Measurements from ENCODE around the gene ACTRT2. TPM values are rescaled to one million over a fixed set of nuclear protein-coding genes. Genes with fewer than 3 reads are reported as not detected.

The ACTRT2 gene
- total and polyA plus RNA-seq, 2 donors (not counting 1 experiment from before 2014, with no cell fraction given): not detected

DNA sequence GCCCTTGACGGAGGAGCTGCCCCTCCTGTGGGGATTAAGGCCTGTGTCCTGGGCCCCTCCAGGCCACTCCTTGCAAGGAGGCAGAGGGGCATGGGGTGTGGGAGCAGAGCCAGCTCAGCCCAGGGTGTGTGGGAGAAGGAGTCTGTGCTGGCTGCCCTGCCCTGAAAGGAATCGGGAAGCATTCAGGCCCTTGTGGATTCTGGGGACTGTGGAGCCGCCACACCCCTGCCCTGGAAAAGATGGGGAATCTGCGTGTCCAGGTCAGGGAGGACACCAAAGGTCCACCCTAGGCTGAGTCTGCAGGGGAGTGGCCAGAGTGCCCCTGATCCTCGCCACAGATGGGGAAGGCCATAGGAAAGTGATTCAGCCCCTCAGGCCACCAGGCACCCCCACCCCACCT lies 31.2 kb downstream of the ACTRT2 start:
- DNase-seq (no peak), ATAC-seq (ENCODE audit: low read depth) (no peak)
- Mint-ChIP-seq H3K9me3 (ENCODE audit: insufficient read depth) (peaks cover 4% of the 10 kb centered on the region), H3K4me1 (no peaks in the 10 kb centered on the region), H3K27ac (no peak overlapping the region), H3K27me3 (peaks cover 28% of the 10 kb centered on the region), H3K4me3 (no peak overlapping the region)
- Histone ChIP-seq H4K20me1 (ENCODE audit: control insufficient read depth, insufficient read depth, low read length, poor library complexity, severe bottlenecking) (no peaks in the 10 kb centered on the region), H3K9ac (ENCODE audit: low read length) (no peak overlapping the region), H3K36me3 (replicated peaks in 1 of 2; ENCODE audit: control extremely low read depth in 1 of 2, control insufficient read depth in 1 of 2, extremely low read depth in 1 of 2, insufficient read depth in 2 of 2, low read length in 1 of 2) (no peaks in the 10 kb centered on the region), H3K27me3 (replicated peaks in 1 of 4; ENCODE audit: control extremely low read depth in 1 of 4, control insufficient read depth in 3 of 4, insufficient read depth in 4 of 4, low read length in 3 of 4) (no peaks in the 10 kb centered on the region), H3K9me3 (ENCODE audit: control extremely low read depth in 1 of 3, control insufficient read depth in 2 of 3, insufficient read depth in 1 of 3, low read length in 2 of 3) (peaks cover 0 to 12% (median 0%) of the 10 kb centered on the region in 3 donors), H3K79me2 (ENCODE audit: control insufficient read depth, insufficient read depth, low read length) (no peaks in the 10 kb centered on the region), H3K4me2 (replicated peaks; ENCODE audit: low read depth, low read length, poor library complexity, severe bottlenecking) (no peak overlapping the region), H2AFZ (ENCODE audit: insufficient read depth, low read depth, low read length, poor library complexity, severe bottlenecking) (no peak overlapping the region), H3K27ac (ENCODE audit: low read length in 2 of 2) (no peak overlapping the region), H3K4me3 (ENCODE audit: control extremely low read depth in 1 of 5, extremely low read depth in 1 of 5, insufficient read depth in 1 of 5, low read depth in 2 of 5, low read length in 4 of 5) (no peak overlapping the region), H3K4me1 (ENCODE audit: control insufficient read depth in 2 of 2, insufficient read depth in 2 of 2, low read length in 2 of 2) (no peaks in the 10 kb centered on the region)
- WGBS (ENCODE audit: insufficient coverage): 95% methylated on average over 5 of the region's 5 CpGs
- intact Hi-C loops (cut with micrococcal nuclease): no loop called here
- ChIA-PET CTCF (no interaction called here), POLR2A (no interaction called here)
- TF ChIP-seq EZH2 (IDR thresholded peaks at IDR 0.05; ENCODE audit: borderline replicate concordance, insufficient read depth, low read depth, low read length, poor library complexity, severe bottlenecking): no peak
- TF ChIP-seq, protein P1, sequence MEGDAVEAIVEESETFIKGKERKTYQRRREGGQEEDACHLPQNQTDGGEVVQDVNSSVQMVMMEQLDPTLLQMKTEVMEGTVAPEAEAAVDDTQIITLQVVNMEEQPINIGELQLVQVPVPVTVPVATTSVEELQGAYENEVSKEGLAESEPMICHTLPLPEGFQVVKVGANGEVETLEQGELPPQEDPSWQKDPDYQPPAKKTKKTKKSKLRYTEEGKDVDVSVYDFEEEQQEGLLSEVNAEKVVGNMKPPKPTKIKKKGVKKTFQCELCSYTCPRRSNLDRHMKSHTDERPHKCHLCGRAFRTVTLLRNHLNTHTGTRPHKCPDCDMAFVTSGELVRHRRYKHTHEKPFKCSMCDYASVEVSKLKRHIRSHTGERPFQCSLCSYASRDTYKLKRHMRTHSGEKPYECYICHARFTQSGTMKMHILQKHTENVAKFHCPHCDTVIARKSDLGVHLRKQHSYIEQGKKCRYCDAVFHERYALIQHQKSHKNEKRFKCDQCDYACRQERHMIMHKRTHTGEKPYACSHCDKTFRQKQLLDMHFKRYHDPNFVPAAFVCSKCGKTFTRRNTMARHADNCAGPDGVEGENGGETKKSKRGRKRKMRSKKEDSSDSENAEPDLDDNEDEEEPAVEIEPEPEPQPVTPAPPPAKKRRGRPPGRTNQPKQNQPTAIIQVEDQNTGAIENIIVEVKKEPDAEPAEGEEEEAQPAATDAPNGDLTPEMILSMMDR (IDR thresholded peaks at IDR 0.05): no peak

DNA sequence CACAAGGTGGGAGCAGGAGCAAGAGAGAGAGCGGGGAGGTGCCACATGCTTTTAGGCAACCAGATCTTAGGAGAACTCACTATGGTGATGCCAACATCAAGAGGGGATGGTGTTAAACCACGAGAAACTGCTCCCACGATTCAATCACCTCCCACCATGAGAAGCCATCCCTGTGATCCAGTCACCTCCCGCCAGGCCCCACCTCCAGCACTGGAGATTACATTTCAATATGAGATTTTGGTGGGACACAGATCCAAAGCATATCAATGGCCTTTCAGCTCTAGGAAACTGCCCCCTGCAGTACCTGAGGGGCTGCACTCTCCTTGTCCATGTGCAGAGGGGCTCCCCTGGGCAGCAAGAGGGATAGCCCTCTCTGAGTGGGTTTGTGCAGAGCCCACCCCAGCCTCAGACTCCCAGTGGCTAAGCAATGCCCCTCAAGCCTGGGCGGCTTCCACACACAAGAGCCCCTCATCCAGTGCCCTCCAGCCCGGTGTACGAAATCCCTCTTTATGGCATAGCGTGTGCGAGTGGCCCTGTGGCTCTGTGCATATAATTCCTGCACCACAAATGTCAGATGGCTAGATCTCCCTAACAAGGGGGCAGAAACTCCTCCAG lies 32.2 kb downstream of the ACTRT2 start:
- H3K9ac ChIP-seq (ENCODE audit: low read length): no peak overlapping the region
- 97% methylated on average over 7 of the region's 9 CpGs for WGBS (ENCODE audit: insufficient coverage)

More for the DNA sequence above, 32.2 kb downstream of the ACTRT2 start:
- Histone ChIP-seq H4K20me1 (ENCODE audit: control insufficient read depth, insufficient read depth, low read length, poor library complexity, severe bottlenecking) (no peaks in the 10 kb centered on the region), H3K9me3 (ENCODE audit: control extremely low read depth in 1 of 3, control insufficient read depth in 2 of 3, insufficient read depth in 1 of 3, low read length in 2 of 3) (peaks cover 0 to 12% (median 0%) of the 10 kb centered on the region in 3 donors), H3K27ac (ENCODE audit: low read length in 2 of 2) (no peak overlapping the region), H3K4me3 (ENCODE audit: control extremely low read depth in 1 of 5, extremely low read depth in 1 of 5, insufficient read depth in 1 of 5, low read depth in 2 of 5, low read length in 4 of 5) (no peak overlapping the region), H3K79me2 (ENCODE audit: control insufficient read depth, insufficient read depth, low read length) (no peaks in the 10 kb centered on the region), H3K27me3 (replicated peaks in 1 of 4; ENCODE audit: control extremely low read depth in 1 of 4, control insufficient read depth in 3 of 4, insufficient read depth in 4 of 4, low read length in 3 of 4) (no peaks in the 10 kb centered on the region), H2AFZ (ENCODE audit: insufficient read depth, low read depth, low read length, poor library complexity, severe bottlenecking) (no peak overlapping the region), H3K4me1 (ENCODE audit: control insufficient read depth in 2 of 2, insufficient read depth in 2 of 2, low read length in 2 of 2) (no peaks in the 10 kb centered on the region), H3K4me2 (replicated peaks; ENCODE audit: low read depth, low read length, poor library complexity, severe bottlenecking) (no peak overlapping the region), H3K36me3 (replicated peaks in 1 of 2; ENCODE audit: control extremely low read depth in 1 of 2, control insufficient read depth in 1 of 2, extremely low read depth in 1 of 2, insufficient read depth in 2 of 2, low read length in 1 of 2) (no peaks in the 10 kb centered on the region)
- peaks cover 4% of the 10 kb centered on the region for H3K9me3 Mint-ChIP-seq (ENCODE audit: insufficient read depth)
- H3K4me1 Mint-ChIP-seq: no peaks in the 10 kb centered on the region
- DNase-seq (no peak), ATAC-seq (ENCODE audit: low read depth) (no peak)
- POLR2A ChIA-PET: no interaction called here
- intact Hi-C loops (cut with micrococcal nuclease): no loop called here
- CTCF ChIA-PET: interaction anchor here (0.6 kb wide), 1 partner anchor 1586 kb away, joined by 3 read pairs; no protein-coding TSS in a partner anchor
- no peak overlapping the region for H3K27ac Mint-ChIP-seq
- no peak overlapping the region for H3K4me3 Mint-ChIP-seq
- H3K27me3 Mint-ChIP-seq: peaks cover 25% of the 10 kb centered on the region
- TF ChIP-seq, protein P1 (IDR thresholded peaks at IDR 0.05): no peak
- no peak for TF ChIP-seq EZH2 (IDR thresholded peaks at IDR 0.05; ENCODE audit: borderline replicate concordance, insufficient read depth, low read depth, low read length, poor library complexity, severe bottlenecking)
